Kidney (tissue), 22 donors: ENCODE results near the gene JOSD1. TPM values are rescaled to one million over a fixed set of nuclear protein-coding genes. Genes with fewer than 3 reads are reported as not detected.

Source experiments
- DNase-seq, 5 donors: peaks; one replicate each; pipeline ENCODE4 v3.0.0-alpha.2; 2013 to 2020
- FAIRE-seq: peaks from 2 replicates; lab custom pipeline; 2012; peaks lifted over from hg19 to GRCh38; lab: Jason Lieb, UNC
- H3K27ac ChIP-seq, 2 donors: one replicate each; pipeline ENCODE4 v1.7.0; 2013; ENCODE audit warnings: low read depth in 2 of 2, low read length in 2 of 2, inconsistent platforms in 1 of 2
- H3K27me3 ChIP-seq: one replicate; pipeline ENCODE4 v1.7.1; 2013; ENCODE audit warnings: low read length, inconsistent platforms; ENCODE audit not compliant: control insufficient read depth, insufficient read depth
- H3K36me3 ChIP-seq, 3 donors: one replicate each; pipeline versions ENCODE4 v1.7.0 to v1.7.1; 2013; ENCODE audit warnings: low read length in 3 of 3, control low read depth in 1 of 3, inconsistent platforms in 1 of 3; ENCODE audit not compliant: insufficient read depth in 3 of 3, control insufficient read depth in 2 of 3
- H3K4me1 ChIP-seq, 3 donors: one replicate each; pipeline versions ENCODE4 v1.7.0 to v1.7.1; 2013; ENCODE audit warnings: low read length in 3 of 3, inconsistent platforms in 1 of 3, low read depth in 1 of 3; ENCODE audit not compliant: control insufficient read depth in 2 of 3, insufficient read depth in 2 of 3
- H3K4me3 ChIP-seq, 3 donors: one replicate each; pipeline versions ENCODE4 v1.7.0 to v1.8.1; 2013; ENCODE audit warnings: low read length in 3 of 3, control low read depth in 1 of 3, inconsistent platforms in 1 of 3
- H3K9ac ChIP-seq, 3 donors: one replicate each; pipeline versions ENCODE4 v1.7.0 to v1.7.1; 2013; ENCODE audit warnings: low read length in 3 of 3, control low read depth in 1 of 3, inconsistent platforms in 1 of 3
- H3K9me3 ChIP-seq, 3 donors: one replicate each; pipeline versions ENCODE4 v1.7.0 to v1.7.1; 2013; ENCODE audit warnings: low read length in 3 of 3, control low read depth in 1 of 3, inconsistent platforms in 1 of 3; ENCODE audit not compliant: control insufficient read depth in 2 of 3, insufficient read depth in 1 of 3
- intact Hi-C: fragments of 100-400 bp; cut with DNase I; formaldehyde crosslinking; loops from one replicate; pipeline ENCODE4 v1.11.1; 2022
- long read RNA-seq, 10 donors: library from polyadenylated mRNA in 1 of 10; unstranded in 1 of 10; transcript quantifications; one replicate each; pipeline ENCODE4 v2.0.0 and lab custom pipeline, GENCODE V29; 2021 to 2026
- polyA plus RNA-seq: library from polyadenylated mRNA; stranded (reverse); fragments of 350-450 nt; fragmentation: Illumina TruSeq; extraction: RNeasy Lipid Tissue Mini Kit (QIAGEN cat#74804); gene quantifications from one replicate; pipeline ENCODE4 v1.2.3, GENCODE V29; 2014; ENCODE audit warnings: low read depth, low replicate concordance; ENCODE audit not compliant: insufficient read depth
- total RNA-seq: library from RNA; stranded (reverse); fragmentation: NEBNext Ultra II Directional; extraction: Animal tissue kit (Norgen Biotek cat#: 25700); gene quantifications from one replicate; pipeline ENCODE4 v1.2.1, GENCODE V29; 2021
- TF ChIP-seq, protein P1 (sequence below): IDR thresholded peaks from 3 replicates; pipeline ENCODE4 v1.5.1; 2012; ENCODE audit warnings: mild to moderate bottlenecking, moderate library complexity, borderline replicate concordance; ENCODE audit not compliant: insufficient read depth; ENCODE audit errors: extremely low read depth
- donor health status: control.
- donor health status: control.
- donor health status: control.
- donor health status: control.
- donor health status: control.
- donor health status: DM: yes; HTN: yes; CAD: no.
- donor health status: Normal renal cell carcinoma (clear cell type).

The JOSD1 gene
- total RNA-seq: 42.8 TPM
- 12.8 TPM for polyA plus RNA-seq
- long read RNA-seq, donor 1, partial matches to known transcripts: 0 of 4 reads
- long read RNA-seq, donor 1, other reads (novel, unspliced or antisense): 0 of 4 reads
- long read RNA-seq, donor 2, partial matches to known transcripts: 0 of 6 reads
- long read RNA-seq, donor 2, other reads (novel, unspliced or antisense): 0 of 6 reads
- long read RNA-seq, donor 3, partial matches to known transcripts: 0 of 6 reads
- long read RNA-seq, donor 3, other reads (novel, unspliced or antisense): 0 of 6 reads
- long read RNA-seq, donor 4, partial matches to known transcripts: 0 of 3 reads
- long read RNA-seq, donor 4, other reads (novel, unspliced or antisense): 0 of 3 reads
- long read RNA-seq, donor 5: 0 reads
- long read RNA-seq, donor 6, partial matches to known transcripts: 0 of 1 reads
- long read RNA-seq, donor 6, other reads (novel, unspliced or antisense): 0 of 1 reads
- long read RNA-seq, donor 7, transcript JOSD1-207 (2 exons, 467 nt): major isoform, 24 of 42 reads
- long read RNA-seq, donor 7, partial matches to known transcripts: 1 of 42 reads
- long read RNA-seq, donor 7, other reads (novel, unspliced or antisense): 15 of 42 reads
- long read RNA-seq, donor 8, transcript JOSD1-201 (4 exons, 3,648 nt): major isoform, 5 of 6 reads
- long read RNA-seq, donor 8, partial matches to known transcripts: 0 of 6 reads
- long read RNA-seq, donor 8, other reads (novel, unspliced or antisense): 0 of 6 reads
- long read RNA-seq, donor 9, partial matches to known transcripts: 0 of 3 reads
- long read RNA-seq, donor 9, other reads (novel, unspliced or antisense): 0 of 3 reads
- long read RNA-seq, donor 10, partial matches to known transcripts: 0 of 3 reads
- long read RNA-seq, donor 10, other reads (novel, unspliced or antisense): 0 of 3 reads

DNA sequence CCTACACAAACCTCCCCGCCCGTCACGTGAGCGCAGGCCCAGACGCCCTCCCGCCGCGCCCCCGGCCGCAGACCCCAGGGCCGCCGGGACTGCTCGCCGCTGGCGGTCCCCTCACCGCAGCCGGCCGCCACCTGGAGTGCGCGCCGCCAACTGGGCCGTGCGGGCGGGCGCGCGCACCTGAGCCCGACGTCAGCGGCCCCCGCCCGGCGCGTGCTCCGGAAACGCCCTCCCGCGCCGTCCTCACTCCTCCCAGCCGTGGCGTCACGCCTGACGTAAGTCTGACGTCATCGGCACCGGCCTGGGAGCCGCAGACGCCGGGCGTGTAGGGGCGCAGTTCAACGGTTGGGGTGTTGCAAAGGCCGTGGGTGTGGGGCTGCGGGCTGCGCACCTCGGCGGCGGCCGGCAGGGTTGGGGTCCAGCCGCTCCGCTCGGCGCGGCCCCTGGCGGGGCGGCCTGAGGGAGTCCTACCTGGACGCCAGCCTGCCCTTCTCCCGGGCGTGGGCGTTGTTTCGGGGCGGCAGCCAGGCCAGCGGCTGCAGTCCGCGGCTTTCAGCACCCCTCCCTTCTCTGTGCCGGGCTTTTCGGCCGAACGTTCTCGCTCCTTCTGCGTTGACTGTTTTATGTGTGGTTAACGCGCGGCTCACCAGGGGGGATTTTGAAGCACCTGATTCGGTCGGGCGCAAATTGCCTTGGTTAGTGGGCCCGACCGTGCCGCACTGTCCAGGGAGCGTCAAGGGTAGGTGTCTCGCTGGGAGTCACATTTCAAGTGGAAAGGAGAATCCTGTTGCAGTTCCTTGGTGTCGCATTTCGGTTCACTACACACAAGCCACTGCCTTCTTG is at the start of gene JOSD1:
Gene JOSD1 (minus strand): TSS at position 155 of the 840 bp plus-strand sequence. CDS start 956 bp downstream, outside the sequence.
- DNase-seq: peak; percentile 94 to 98 (median 96)
- no peaks in the 10 kb centered on the region for H3K27me3 ChIP-seq
- no peaks in the 10 kb centered on the region for H3K36me3 ChIP-seq
- peak within 1 kb of the TSS; percentile 56 to 95 (median 94) for H3K9ac ChIP-seq
- H3K9me3 ChIP-seq: no peaks in the 10 kb centered on the region
- peaks cover 8 to 36% (median 25%) of the 10 kb centered on the region in 3 donors for H3K4me1 ChIP-seq
- peak within 1 kb of the TSS; percentile 92 to 97 for H3K27ac ChIP-seq
- TF ChIP-seq, protein P1, sequence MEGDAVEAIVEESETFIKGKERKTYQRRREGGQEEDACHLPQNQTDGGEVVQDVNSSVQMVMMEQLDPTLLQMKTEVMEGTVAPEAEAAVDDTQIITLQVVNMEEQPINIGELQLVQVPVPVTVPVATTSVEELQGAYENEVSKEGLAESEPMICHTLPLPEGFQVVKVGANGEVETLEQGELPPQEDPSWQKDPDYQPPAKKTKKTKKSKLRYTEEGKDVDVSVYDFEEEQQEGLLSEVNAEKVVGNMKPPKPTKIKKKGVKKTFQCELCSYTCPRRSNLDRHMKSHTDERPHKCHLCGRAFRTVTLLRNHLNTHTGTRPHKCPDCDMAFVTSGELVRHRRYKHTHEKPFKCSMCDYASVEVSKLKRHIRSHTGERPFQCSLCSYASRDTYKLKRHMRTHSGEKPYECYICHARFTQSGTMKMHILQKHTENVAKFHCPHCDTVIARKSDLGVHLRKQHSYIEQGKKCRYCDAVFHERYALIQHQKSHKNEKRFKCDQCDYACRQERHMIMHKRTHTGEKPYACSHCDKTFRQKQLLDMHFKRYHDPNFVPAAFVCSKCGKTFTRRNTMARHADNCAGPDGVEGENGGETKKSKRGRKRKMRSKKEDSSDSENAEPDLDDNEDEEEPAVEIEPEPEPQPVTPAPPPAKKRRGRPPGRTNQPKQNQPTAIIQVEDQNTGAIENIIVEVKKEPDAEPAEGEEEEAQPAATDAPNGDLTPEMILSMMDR: no peak
- intact Hi-C loops: no loop called here
- no peak for FAIRE-seq
- H3K4me3 ChIP-seq: peak within 1 kb of the TSS; percentile 80 to 85 (median 84)

DNA sequence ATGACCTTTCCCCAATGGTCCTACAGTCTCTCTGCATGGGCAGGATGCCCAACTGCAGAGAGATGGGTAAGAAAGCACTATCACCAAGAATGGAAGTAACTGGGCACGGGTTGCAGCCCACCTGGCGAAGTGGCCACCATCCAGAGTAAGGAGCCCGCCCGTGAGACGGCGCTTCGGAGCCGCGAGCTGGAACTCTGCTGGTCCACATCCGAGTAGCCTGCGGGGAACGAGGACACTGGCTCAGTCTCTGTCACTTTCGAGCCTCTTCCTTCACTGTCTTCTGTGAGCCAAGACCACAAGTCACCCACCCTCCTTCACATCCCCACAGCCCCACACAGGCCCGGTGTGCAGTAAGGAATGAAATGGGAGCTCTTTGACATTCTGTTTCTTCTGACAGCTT is 49.4 kb upstream of the JOSD1 start:
- Histone ChIP-seq H3K27me3 (no peaks in the 10 kb centered on the region), H3K27ac (no peak overlapping the region), H3K4me1 (peaks cover 0 to 14% (median 8%) of the 10 kb centered on the region in 3 donors), H3K36me3 (peaks cover 0 to 57% (median 41%) of the 10 kb centered on the region in 3 donors), H3K9me3 (no peaks in the 10 kb centered on the region), H3K4me3 (no peak overlapping the region), H3K9ac (no peak overlapping the region)
- DNase-seq: peak in 1 of 5 donors; percentile 72
- intact Hi-C loops: no loop called here
- FAIRE-seq: no peak
- TF ChIP-seq, protein P1: no peak

DNA sequence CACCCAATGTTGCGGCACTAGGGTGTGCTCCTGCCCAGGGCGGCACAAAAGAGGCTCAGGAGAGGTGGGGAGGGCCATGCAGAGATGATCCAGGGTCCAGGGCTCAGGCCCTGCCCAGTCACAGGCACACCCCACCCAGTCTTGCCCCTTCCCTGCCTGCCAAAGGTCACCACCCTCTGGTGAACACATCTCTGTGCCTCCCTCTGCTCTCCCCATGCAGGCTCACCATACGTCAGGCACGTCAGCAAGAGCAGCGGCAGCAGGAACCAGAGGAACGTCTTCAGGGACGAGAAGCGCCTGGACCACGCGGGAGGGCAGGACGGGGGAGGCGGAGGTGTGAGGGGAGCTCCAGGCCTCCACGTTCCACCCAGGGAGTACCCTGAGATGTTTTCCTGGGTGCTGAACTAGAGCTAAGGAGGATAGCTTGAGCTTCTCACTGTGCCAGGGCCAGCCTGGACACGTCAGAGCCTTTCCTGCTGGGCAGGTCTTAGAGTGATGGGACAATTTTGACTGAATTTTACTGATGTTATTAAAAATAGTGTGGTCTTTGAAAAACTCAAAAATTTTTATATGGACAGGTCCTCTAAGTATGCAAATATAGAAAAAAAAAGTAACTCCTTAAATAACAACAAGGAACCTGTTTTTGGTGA is 47.9 kb upstream of the JOSD1 start:
- Histone ChIP-seq H3K9ac (no peak overlapping the region), H3K9me3 (no peaks in the 10 kb centered on the region), H3K36me3 (peaks cover 0 to 69% (median 47%) of the 10 kb centered on the region in 3 donors), H3K4me1 (peaks cover 0 to 13% (median 5%) of the 10 kb centered on the region in 3 donors), H3K4me3 (no peak overlapping the region), H3K27me3 (no peaks in the 10 kb centered on the region), H3K27ac (peak overlapping the region; percentile 30 to 32)
- DNase-seq (peak in 2 of 5 donors; percentile 28 to 60), FAIRE-seq (no peak)
- intact Hi-C loops: no loop called here
- TF ChIP-seq, protein P1: no peak
